GM21619 (cell line): ENCODE results near the gene KCNQ1.
A peak's percentile ranks its signal among the peaks of the same experiment; 100 is the strongest.

ENCODE experiments used
- ATAC-seq: cut with Tn5 transposase; IDR thresholded peaks from one replicate; pipeline ENCODE4 v1.9.1; 2021; ENCODE audit not compliant: unreplicated experiment

Gene KCNQ1

GRCh38 chr11:2409611-2410468 is 35.0 kb upstream of the KCNQ1 start:
- no peak for ATAC-seq

GRCh38 chr11:2410616-2411015 is 34.2 kb upstream of the KCNQ1 start:
- no peak for ATAC-seq

- ATAC-seq = no peak
These were observed 33.1 kb upstream of the KCNQ1 start for GRCh38 chr11:2411446-2412305.

DNA sequence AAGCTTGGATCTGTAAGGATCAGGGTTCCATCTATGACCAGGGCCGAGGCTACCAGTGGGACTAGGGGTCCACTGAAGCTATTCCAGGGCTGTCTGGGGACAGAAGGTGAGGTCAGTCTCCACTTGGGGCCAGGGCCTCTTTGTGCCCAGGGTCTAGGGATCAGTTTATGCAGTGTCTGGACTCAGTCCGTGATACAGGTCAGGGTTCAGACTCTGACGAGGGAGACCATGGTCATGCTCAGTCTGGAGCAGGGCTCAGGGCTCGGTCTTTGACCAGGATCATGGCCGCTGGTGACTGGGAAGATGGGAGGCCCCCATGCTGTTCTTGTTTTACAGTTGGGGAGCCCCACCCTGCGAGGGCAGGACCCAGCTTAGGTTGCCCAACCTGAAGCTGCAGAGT is 32.5 kb upstream of the KCNQ1 start:
- no peak for ATAC-seq

GRCh38 chr11:2413742-2414579 is 30.8 kb upstream of the KCNQ1 start:
- no peak for ATAC-seq

- ATAC-seq = no peak
These were observed 30.2 kb upstream of the KCNQ1 start for GRCh38 chr11:2414616-2415015.

- no peak for ATAC-seq
These were observed 29.6 kb upstream of the KCNQ1 start for GRCh38 chr11:2415171-2415570.

DNA sequence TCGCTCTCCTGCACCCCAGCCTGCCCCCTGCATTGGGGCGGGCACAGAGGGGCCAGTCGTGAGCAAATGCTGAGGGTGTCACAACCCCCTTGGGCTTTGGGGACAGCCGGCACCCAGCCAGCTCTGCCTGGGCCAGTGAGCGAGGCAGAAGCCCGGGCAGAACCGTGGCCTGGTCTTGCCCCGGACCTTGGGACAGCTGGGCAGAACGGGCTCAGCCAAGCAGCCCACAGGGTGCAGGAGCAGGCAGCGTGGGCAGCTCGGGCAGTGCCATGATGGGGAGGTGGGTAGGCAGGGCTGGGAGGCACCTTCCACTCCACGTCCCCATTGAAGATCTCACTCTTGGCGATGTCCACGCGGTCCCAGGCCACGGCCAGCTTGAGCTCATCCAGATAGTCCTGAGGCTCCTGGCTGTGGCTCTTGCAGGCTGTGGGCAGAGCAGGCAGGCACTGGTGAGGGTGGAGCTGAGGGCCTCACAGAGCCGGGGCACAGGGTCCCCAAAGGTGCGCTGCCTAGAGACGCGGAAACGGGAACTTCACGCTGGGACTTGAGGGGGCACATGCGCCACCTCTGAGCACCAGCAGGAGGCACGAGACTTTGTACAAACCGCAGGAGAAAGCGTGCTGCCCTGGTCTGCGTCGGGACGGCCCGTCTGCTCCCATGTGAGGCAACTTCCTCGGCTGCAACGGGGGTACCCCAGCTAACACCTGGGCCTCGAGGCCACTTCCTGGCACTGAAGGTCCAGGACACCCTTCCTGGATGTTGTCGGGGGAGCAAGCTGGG is 29.0 kb upstream of the KCNQ1 start:
- no peak for ATAC-seq

GRCh38 chr11:2416765-2417164 is 28.0 kb upstream of the KCNQ1 start:
- no peak for ATAC-seq

- no peak for ATAC-seq
These were observed 26.7 kb upstream of the KCNQ1 start for GRCh38 chr11:2417856-2418692.

GRCh38 chr11:2418693-2419360 is 26.0 kb upstream of the KCNQ1 start:
- no peak for ATAC-seq

- no peak for ATAC-seq
These were observed 24.9 kb upstream of the KCNQ1 start for GRCh38 chr11:2419638-2420501.

GRCh38 chr11:2420502-2421225 is 24.1 kb upstream of the KCNQ1 start:
- peak; percentile 75 for ATAC-seq

DNA sequence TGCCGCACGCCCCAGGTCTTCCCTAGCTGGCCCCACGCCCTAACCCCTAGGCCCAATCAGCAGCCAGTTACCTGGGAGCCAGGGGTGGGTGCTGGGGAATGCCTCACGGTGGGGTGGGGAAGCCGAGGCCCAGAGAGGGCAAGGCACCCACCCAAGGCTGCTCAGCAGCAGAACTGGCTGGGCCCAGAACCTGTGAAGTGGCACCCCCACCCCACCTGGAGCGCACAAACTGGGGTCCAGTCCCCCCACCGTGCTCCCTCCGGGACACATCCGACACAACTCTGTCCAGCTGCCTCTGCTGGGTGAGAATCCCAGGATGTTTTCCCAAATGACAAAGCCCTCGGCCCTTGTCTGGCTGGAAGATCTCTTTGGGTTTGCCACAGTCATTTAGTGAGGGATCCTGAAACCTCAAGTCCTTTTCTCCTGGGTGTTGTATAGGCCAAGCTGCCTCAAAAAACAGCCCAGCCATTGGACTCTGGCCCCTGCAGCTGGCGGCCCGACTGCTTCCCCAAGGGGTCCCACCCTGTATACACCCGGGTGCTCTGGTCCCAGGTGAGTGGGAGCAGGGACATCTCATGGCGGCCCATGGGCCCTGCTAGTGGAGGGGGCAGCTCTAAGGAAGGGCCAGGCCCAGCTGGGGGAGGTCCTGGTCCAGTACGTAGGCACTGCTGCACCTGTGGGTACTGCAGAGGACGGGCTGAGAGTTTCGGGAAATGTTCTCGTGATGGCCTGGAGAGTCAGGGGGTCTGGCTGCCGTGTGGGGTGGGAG is 23.4 kb upstream of the KCNQ1 start:
- no peak for ATAC-seq

DNA sequence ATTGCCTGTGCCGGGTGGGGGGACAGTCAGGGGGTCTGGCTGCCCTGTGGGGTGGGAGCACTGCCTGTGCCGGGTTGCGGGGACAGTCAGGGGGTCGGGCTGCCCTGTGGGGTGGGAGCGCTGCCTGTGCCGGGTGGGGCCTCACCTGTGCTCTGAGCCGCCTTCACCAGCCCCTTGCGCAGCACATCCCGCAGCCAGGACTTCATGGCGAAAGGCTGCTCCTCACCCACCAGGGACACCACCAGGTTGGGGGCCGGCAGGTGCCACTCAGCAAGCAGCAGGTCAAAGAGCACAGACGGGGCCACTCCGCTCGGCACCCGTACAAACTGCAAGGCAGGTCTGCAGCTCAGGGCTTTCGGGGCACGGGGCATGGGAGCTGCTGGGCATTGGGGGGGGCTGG is 22.8 kb upstream of the KCNQ1 start:
- ATAC-seq = no peak

- no peak for ATAC-seq
These were observed 22.2 kb upstream of the KCNQ1 start for GRCh38 chr11:2422461-2423156.
